ENCODE results near the gene GSTT4. TPM values are rescaled to one million over a fixed set of nuclear protein-coding genes. Genes with fewer than 3 reads are reported as not detected.

The GSTT4 gene
- total and polyA plus RNA-seq, 2 of the 13 experiments (the other 11 are each of a cell fraction or from before 2014, with no cell fraction given): 0.59 to 0.62 TPM

DNA sequence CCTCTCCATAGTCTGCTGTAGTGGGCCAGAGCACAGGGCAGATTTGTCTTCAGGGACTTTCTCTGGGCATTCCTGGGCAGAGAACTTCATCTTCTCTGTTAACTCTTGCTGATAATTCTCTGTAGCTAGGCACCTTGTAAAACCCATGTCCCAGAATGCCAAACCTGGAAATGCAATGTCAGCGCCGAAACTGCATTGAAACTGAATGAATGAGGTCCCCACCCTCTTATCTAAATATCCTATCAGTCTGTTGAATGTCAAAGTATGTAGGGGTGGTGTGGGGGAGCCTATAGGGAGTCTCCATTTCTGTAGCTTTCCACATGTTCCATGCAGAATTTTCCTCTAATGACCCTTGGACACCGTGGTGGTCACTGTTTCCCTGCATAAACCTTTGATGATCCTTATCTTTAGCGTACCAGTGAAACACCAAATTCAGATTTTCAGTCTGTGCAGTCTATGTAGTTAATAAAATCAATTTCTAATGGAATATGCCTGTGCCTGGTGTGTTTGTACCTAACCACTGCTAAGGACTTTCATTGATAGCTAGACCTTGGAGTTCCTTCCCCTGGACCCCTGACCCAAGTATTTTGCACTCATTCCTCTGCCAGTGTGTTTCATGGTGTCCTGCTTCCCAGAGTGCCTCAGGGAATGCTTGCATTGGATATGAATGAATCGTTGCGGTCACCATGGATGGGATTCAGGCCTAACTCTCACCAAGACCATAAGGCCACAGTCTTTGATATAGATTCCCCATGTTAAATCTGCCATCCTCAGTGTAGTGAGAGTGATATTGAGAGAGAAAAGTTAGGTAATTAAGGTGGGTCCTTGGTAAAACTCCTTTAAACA lies 3.4 kb upstream of the GSTT4 start (continued):
- TF ChIP-seq, protein P1, sequence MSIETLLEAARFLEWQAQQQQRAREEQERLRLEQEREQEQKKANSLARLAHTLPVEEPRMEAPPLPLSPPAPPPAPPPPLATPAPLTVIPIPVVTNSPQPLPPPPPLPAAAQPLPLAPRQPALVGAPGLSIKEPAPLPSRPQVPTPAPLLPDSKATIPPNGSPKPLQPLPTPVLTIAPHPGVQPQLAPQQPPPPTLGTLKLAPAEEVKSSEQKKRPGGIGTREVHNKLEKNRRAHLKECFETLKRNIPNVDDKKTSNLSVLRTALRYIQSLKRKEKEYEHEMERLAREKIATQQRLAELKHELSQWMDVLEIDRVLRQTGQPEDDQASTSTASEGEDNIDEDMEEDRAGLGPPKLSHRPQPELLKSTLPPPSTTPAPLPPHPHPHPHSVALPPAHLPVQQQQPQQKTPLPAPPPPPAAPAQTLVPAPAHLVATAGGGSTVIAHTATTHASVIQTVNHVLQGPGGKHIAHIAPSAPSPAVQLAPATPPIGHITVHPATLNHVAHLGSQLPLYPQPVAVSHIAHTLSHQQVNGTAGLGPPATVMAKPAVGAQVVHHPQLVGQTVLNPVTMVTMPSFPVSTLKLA (IDR thresholded peaks at IDR 0.05): no peak
- TF ChIP-seq ZNF605 (CRISPR knock-in tag; IDR thresholded peaks at IDR 0.05): no peak
- TF ChIP-seq ZNF451 (CRISPR knock-in tag; IDR thresholded peaks at IDR 0.05): no peak
- TF ChIP-seq, protein P2, sequence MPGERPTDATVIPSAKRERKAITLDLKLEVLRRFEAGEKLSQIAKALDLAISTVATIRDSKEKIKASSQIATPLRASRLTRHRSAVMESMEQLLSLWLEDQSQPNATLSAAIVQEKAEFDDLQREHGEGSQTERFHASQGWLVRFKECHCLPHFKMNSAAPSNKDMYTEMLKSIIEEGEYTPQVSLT (CRISPR knock-in tag; IDR thresholded peaks at IDR 0.05; ENCODE audit: borderline replicate concordance, low read depth): no peak
- TF ChIP-seq PRMT3 (CRISPR knock-in tag; IDR thresholded peaks at IDR 0.05; ENCODE audit: borderline replicate concordance, low read depth): no peak
- no peak for TF ChIP-seq NFE2 (CRISPR knock-in tag; IDR thresholded peaks at IDR 0.05)
- TF ChIP-seq SP5 (CRISPR knock-in tag; IDR thresholded peaks at IDR 0.05; ENCODE audit: borderline replicate concordance, low read depth): no peak
- TF ChIP-seq, protein P3, sequence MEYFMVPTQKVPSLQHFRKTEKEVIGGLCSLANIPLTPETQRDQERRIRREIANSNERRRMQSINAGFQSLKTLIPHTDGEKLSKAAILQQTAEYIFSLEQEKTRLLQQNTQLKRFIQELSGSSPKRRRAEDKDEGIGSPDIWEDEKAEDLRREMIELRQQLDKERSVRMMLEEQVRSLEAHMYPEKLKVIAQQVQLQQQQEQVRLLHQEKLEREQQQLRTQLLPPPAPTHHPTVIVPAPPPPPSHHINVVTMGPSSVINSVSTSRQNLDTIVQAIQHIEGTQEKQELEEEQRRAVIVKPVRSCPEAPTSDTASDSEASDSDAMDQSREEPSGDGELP (IDR thresholded peaks at IDR 0.05; ENCODE audit: borderline replicate concordance, low read depth): no peak
- 0 out of 2 replicates have a peak, but pooled peaks have one; percentile 5 for TF ChIP-seq THAP11 (CRISPR knock-in tag; IDR thresholded peaks at IDR 0.05)
- TF ChIP-seq SIN3B (IDR thresholded peaks at IDR 0.05; ENCODE audit: low read length): no peak
- TF ChIP-seq YEATS4 (CRISPR knock-in tag; IDR thresholded peaks at IDR 0.05; ENCODE audit: borderline replicate concordance): no peak
- TF ChIP-seq KMT2A (CRISPR knock-in tag; IDR thresholded peaks at IDR 0.05): no peak
- TF ChIP-seq HOXA9 (CRISPR knock-in tag; IDR thresholded peaks at IDR 0.05; ENCODE audit: borderline replicate concordance): no peak
- TF ChIP-seq, protein P4, sequence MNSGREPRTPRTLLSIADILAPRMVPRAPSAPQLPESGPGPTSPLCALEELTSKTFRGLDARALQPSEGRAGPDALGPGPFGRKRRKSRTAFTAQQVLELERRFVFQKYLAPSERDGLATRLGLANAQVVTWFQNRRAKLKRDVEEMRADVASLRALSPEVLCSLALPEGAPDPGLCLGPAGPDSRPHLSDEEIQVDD (CRISPR knock-in tag; IDR thresholded peaks at IDR 0.05; ENCODE audit: borderline replicate concordance): no peak
- TF ChIP-seq, protein P5, sequence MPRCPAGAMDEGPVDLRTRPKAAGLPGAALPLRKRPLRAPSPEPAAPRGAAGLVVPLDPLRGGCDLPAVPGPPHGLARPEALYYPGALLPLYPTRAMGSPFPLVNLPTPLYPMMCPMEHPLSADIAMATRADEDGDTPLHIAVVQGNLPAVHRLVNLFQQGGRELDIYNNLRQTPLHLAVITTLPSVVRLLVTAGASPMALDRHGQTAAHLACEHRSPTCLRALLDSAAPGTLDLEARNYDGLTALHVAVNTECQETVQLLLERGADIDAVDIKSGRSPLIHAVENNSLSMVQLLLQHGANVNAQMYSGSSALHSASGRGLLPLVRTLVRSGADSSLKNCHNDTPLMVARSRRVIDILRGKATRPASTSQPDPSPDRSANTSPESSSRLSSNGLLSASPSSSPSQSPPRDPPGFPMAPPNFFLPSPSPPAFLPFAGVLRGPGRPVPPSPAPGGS (CRISPR knock-in tag; IDR thresholded peaks at IDR 0.05): no peak
- TF ChIP-seq SP140L (CRISPR knock-in tag; IDR thresholded peaks at IDR 0.05; ENCODE audit: borderline replicate concordance): no peak
- TF ChIP-seq, protein P6, sequence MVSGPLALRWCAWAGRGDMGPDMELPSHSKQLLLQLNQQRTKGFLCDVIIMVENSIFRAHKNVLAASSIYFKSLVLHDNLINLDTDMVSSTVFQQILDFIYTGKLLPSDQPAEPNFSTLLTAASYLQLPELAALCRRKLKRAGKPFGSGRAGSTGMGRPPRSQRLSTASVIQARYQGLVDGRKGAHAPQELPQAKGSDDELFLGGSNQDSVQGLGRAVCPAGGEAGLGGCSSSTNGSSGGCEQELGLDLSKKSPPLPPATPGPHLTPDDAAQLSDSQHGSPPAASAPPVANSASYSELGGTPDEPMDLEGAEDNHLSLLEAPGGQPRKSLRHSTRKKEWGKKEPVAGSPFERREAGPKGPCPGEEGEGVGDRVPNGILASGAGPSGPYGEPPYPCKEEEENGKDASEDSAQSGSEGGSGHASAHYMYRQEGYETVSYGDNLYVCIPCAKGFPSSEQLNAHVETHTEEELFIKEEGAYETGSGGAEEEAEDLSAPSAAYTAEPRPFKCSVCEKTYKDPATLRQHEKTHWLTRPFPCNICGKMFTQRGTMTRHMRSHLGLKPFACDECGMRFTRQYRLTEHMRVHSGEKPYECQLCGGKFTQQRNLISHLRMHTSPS (CRISPR knock-in tag; IDR thresholded peaks at IDR 0.05; ENCODE audit: low read depth): no peak
- no peak for TF ChIP-seq HNRNPH1 (optimal IDR thresholded peaks at IDR 0.05; ENCODE audit: low read depth, low read length)

Data from HepG2 (cell line).